Measurements from ENCODE around the gene KLF3. TPM values are rescaled to one million over a fixed set of nuclear protein-coding genes. Genes with fewer than 3 reads are reported as not detected.

Gene KLF3
- total RNA-seq, 1 donor from 2014 or later, result 1.0 TPM

DNA sequence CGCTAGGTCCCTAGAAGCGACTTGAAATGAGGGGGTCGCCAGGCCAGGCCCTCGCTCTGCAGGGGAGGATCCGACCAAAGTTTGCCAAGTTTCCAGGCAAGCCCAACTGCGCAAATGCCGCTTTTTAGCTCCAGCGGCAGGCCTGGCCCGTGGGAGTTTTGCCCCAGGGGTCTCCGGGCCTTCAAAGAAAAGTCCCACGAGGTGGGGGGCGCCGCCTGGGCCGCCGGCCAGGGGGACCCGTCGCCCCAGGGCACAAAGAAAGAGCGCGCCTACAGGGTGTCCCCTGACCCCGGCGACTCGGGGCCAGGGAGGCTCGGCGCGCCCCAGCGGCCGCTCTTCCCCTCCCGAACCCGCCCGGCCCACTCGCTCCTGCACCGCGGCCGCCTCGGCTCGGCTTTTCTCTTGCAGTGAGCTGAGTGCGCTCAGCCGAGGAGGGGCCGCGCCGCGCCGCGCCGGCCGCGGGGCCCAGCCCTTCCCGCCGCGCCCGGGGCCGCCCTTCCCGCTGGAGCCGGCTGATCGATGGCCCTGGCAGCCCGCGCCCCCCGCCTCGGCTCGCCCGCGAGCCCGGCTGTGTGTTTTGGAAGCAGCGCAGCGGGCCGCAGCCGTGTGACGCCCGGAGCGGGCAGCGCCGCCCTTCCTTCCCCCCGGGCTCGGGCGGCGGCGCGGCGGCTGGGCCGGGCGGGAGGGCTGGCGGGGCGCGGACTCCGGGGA lies 754 bp upstream of the KLF3 start:
- Mint-ChIP-seq H3K4me3 (peak overlapping the region; percentile 76), H3K27me3 (peaks cover 52% of the 10 kb centered on the region), H3K27ac (peak overlapping the region; percentile 20), H3K9me3 (peaks cover 7% of the 10 kb centered on the region), H3K36me3 (ENCODE audit: low read depth) (peaks cover 2% of the 10 kb centered on the region), H3K4me1 (peaks cover 41% of the 10 kb centered on the region)
- DNase-seq, result peak; percentile 71
- intact Hi-C loops (cut with micrococcal nuclease), result loop anchor here (10.0 kb wide), 1 partner anchor 978 kb away; the partner anchor contains the start of gene RELL1

DNA sequence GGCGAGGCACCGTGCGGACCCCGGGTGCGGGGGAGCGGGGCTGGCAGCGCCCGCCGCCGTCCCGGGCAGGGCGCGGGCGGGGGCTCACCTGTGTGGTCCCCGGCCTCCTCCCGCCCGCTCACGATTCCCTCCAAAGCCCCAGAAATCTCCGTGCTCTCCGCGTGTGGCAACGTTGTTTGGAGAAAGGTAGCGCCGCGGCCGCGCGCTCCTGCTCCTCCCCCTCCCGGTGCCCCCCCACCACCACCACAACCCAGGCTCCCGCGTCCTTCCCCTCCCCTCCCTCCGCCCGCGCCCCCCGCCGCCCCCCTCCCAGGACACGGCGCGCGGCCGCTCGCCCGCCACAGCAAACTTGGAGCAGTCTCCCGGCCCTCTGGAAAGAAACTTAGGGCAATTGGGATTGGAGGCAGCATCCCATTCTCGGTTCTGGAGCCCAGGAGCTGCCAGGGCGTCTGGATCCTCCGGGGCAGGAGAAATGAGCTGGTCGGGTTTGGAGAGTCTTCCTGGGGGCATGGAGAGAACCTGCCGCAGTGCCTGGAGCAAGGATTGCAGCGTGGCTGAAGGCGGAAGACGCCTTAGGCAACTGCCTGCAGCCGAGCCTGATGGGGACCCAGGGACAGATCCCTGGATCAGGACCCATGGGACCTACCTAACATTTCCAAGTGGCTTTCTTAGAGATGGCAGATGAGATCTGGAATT lies 855 bp downstream of the KLF3 start:
- Mint-ChIP-seq H3K27ac (peak overlapping the region; percentile 65), H3K9me3 (peaks cover 7% of the 10 kb centered on the region), H3K36me3 (ENCODE audit: low read depth) (peaks cover 2% of the 10 kb centered on the region), H3K4me3 (peak overlapping the region; percentile 75), H3K27me3 (peaks cover 45% of the 10 kb centered on the region), H3K4me1 (peaks cover 40% of the 10 kb centered on the region)
- intact Hi-C loops (cut with micrococcal nuclease), result loop anchor here (5.0 to 10.0 kb wide), 4 partner anchors 143 to 980 kb away; partner anchors contain the start of gene RELL1
- DNase-seq, result peak; percentile 75

- DNase-seq, result no peak
- Mint-ChIP-seq H3K9me3 (peaks cover 5% of the 10 kb centered on the region), H3K4me3 (peak overlapping the region; percentile 75), H3K36me3 (ENCODE audit: low read depth) (peaks cover 4% of the 10 kb centered on the region), H3K27me3 (peaks cover 45% of the 10 kb centered on the region), H3K27ac (no peak overlapping the region), H3K4me1 (peaks cover 48% of the 10 kb centered on the region)
- intact Hi-C loops (cut with micrococcal nuclease), result loop anchor here (2.0 to 10.0 kb wide), 5 partner anchors 143 to 981 kb away; partner anchors contain the start of gene RELL1
These were observed 1.8 kb downstream of the KLF3 start for GRCh38 chr4:38665551-38666411.

DNA sequence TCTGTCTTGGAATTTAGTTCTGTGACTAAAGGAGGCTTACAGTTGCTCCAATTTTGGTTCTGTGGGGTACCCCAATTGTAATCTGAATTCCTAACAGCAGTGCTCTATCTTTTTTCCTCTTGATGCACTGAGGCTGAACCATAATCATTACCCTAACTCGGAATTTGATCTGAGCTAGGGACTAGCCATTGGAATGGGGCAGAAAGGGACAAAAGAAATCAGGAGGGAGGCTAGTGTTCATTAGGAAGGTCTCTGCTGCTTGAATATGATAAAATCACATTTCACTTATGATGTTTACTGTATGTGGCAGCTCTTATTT lies 2.7 kb downstream of the KLF3 start:
- peak overlapping the region; percentile 75 for H3K4me3 Mint-ChIP-seq
- DNase-seq, result no peak
- H3K9me3 Mint-ChIP-seq, result no peaks in the 10 kb centered on the region
- intact Hi-C loops (cut with micrococcal nuclease), result loop anchor here (2.0 to 10.0 kb wide), 5 partner anchors 144 to 982 kb away; partner anchors contain the start of gene RELL1
- peaks cover 38% of the 10 kb centered on the region for H3K27me3 Mint-ChIP-seq
- H3K36me3 Mint-ChIP-seq (ENCODE audit: low read depth), result peaks cover 4% of the 10 kb centered on the region
- H3K27ac Mint-ChIP-seq, result no peak overlapping the region
- H3K4me1 Mint-ChIP-seq, result peaks cover 54% of the 10 kb centered on the region

DNA sequence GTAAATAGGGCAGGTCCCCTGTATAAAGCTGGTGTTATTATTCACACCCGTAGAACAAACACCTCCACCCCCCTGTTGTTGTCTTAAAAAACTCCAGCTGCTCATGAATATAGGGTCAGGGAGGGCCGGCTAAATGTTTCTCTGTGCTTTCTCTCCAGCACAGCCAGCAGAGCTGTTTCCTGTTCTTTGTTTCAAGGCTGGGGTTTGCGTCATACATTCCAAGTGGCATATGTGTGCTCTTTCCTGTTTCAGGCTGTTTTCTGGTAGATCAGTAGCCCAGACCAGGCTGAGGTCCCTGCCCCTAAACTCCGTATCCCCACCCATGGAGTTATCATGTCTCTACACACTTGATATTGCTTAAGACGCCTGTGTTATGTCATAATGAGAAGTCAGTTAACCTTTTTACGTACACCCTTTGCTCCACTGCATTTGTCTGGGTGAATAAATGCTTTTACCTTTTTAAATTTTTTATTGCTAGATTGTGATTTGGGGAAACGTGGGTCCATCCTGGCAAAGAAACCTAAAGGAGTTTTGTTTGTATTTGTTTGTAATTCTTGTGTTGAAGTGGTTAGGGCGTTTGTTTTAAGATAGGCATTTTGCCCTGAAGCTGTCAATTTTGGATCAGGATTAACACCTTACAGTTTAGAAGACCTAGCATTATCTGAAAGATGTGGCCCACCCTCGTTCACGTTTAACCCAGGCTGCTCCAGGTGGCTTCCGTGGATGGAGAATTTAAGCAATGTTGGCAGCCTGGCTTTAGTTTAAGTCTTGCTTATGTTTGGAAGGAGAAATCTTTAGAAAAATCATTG lies 3.3 kb downstream of the KLF3 start:
- peaks cover 2% of the 10 kb centered on the region for H3K36me3 Mint-ChIP-seq (ENCODE audit: low read depth)
- H3K27ac Mint-ChIP-seq, result no peak overlapping the region
- intact Hi-C loops (cut with micrococcal nuclease), result loop anchor here (2.0 to 10.0 kb wide), 5 partner anchors 145 to 982 kb away; partner anchors contain the start of gene RELL1
- H3K9me3 Mint-ChIP-seq, result no peaks in the 10 kb centered on the region
- H3K27me3 Mint-ChIP-seq, result peaks cover 32% of the 10 kb centered on the region
- peak; percentile 85 for DNase-seq
- H3K4me1 Mint-ChIP-seq, result peaks cover 54% of the 10 kb centered on the region
- peak overlapping the region; percentile 75 for H3K4me3 Mint-ChIP-seq

DNA sequence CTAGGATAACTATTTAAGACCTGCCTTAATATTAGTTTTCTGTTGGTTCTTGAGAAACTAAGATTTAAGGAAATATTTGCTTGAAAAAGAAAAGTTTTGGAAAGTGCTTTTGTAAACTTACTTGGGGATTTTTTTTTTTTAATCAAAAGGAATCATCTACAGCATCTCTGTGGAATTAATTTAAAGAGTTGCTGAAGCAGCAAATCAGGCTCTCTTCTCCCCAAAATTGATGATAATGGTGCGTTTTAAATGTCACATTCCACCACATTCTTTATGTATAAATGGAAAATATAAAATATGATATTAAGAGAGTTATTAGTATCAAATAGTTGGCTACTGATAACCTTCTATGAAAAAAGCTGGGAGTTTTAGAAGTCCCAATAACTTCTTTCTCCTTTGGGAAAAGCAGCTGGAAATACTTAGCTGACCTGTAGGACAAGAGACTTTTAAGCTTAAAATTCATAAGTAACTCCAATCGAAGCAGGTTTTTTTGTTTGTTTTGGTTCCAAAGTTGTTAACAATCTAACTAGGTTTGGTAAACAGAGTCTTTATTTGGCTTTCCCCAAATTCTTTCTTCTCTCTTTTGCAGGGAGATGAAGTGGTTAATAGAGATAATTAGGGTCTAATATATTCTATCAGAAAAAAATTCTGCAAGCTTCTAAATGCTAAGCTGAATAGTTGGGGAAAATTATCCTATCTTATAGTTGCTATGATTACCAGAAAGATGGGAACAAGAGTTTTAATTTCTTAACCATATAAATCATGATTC lies 4.4 kb downstream of the KLF3 start:
- H3K36me3 Mint-ChIP-seq (ENCODE audit: low read depth), result peaks cover 2% of the 10 kb centered on the region
- H3K4me3 Mint-ChIP-seq, result no peak overlapping the region
- intact Hi-C loops (cut with micrococcal nuclease), result loop anchor here (5.0 to 10.0 kb wide), 4 partner anchors 146 to 984 kb away; partner anchors contain the start of gene RELL1
- no peak overlapping the region for H3K27ac Mint-ChIP-seq
- no peak for DNase-seq
- H3K27me3 Mint-ChIP-seq, result peaks cover 29% of the 10 kb centered on the region
- H3K4me1 Mint-ChIP-seq, result peaks cover 62% of the 10 kb centered on the region
- H3K9me3 Mint-ChIP-seq, result no peaks in the 10 kb centered on the region

DNA sequence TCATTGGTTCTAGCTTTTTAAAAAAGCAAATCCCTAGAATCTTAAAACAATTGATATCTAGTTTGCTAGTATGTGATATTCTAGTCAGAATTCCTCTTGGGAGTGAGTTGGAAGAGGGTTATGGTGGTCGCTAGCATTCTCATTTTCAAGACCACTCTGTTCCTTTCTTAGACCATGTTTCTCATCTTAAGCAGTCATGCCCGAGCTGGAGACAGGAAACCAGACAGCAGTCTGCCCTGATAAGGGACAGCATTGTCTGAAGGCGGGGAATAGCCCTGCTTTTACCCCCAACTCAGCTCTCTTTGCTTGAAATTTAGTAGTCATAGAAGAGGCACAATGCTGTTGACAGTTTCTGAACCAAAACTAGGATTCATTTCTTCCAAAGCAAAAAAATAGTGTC lies 5.2 kb downstream of the KLF3 start:
- intact Hi-C loops (cut with micrococcal nuclease), result loop anchor here (5.0 to 10.0 kb wide), 4 partner anchors 147 to 984 kb away; partner anchors contain the start of gene RELL1
- peaks cover 2% of the 10 kb centered on the region for H3K36me3 Mint-ChIP-seq (ENCODE audit: low read depth)
- H3K27ac Mint-ChIP-seq, result no peak overlapping the region
- no peak for DNase-seq
- H3K4me1 Mint-ChIP-seq, result peaks cover 71% of the 10 kb centered on the region
- H3K4me3 Mint-ChIP-seq, result no peak overlapping the region
- no peaks in the 10 kb centered on the region for H3K9me3 Mint-ChIP-seq
- peaks cover 29% of the 10 kb centered on the region for H3K27me3 Mint-ChIP-seq

- intact Hi-C loops (cut with micrococcal nuclease), result no loop called here
- no peak overlapping the region for H3K27ac Mint-ChIP-seq
- peak overlapping the region; percentile 12 for H3K4me3 Mint-ChIP-seq
- H3K27me3 Mint-ChIP-seq, result peaks cover 28% of the 10 kb centered on the region
- peaks cover 76% of the 10 kb centered on the region for H3K4me1 Mint-ChIP-seq
- peaks cover 2% of the 10 kb centered on the region for H3K36me3 Mint-ChIP-seq (ENCODE audit: low read depth)
- no peaks in the 10 kb centered on the region for H3K9me3 Mint-ChIP-seq
- no peak for DNase-seq
These were observed 6.3 kb downstream of the KLF3 start for GRCh38 chr4:38670109-38670901.

DNA sequence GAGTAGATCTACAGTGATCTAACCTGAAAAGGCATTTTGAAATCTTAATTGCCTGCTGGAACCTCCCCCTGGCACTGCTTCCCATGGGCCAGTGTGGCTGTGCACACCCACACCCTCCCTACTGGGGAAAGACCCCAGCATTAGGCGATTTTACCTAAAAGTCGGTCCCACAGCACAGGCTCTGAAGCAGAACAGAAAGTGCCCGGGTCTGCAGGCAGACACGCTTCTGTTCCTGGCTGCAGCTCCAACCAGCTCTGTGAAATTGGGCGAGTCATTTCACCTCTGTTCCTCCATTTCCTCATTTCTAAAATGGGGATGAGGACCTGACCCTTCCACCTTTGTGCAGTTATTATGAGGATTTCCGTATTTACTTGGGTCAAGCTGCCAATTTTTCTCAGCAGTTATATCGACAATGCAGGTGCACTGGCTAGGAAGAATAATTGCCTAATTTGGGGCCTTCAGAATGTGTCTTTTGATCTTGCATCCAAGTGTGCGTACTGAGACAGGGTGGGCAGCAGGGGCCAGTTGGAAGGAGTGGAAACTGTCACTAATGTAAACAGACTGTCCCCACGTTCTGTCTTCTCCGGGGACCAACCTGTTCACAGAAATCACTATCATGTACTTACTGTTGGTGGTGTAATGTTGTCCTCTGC lies 7.1 kb downstream of the KLF3 start:
- Mint-ChIP-seq H3K9me3 (no peaks in the 10 kb centered on the region), H3K4me1 (peaks cover 75% of the 10 kb centered on the region), H3K27ac (no peak overlapping the region), H3K4me3 (peak overlapping the region; percentile 24), H3K36me3 (ENCODE audit: low read depth) (peaks cover 2% of the 10 kb centered on the region), H3K27me3 (peaks cover 22% of the 10 kb centered on the region)
- intact Hi-C loops (cut with micrococcal nuclease), result no loop called here
- DNase-seq, result no peak

DNA sequence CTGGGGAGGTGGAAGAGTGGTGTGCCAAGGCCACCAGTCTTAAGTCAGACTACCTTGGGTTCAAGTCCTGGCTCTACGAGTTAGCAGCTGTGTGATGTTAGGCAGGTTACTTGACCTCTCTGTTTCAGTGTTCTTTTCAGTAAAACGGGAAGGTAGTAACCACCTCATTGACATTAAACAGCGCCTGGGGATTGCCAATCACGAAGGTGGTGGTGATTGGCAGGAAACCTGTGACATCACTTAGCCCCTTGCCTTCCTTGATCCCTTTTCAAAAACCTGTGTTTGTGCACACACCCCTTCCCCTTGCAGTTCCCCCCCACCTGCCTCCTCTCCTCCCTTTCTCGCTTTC lies 7.6 kb downstream of the KLF3 start:
- Mint-ChIP-seq H3K4me1 (peaks cover 72% of the 10 kb centered on the region), H3K27me3 (peaks cover 19% of the 10 kb centered on the region), H3K9me3 (no peaks in the 10 kb centered on the region), H3K4me3 (peak overlapping the region; percentile 6), H3K36me3 (ENCODE audit: low read depth) (peaks cover 2% of the 10 kb centered on the region), H3K27ac (no peak overlapping the region)
- intact Hi-C loops (cut with micrococcal nuclease), result no loop called here
- DNase-seq, result no peak

- Mint-ChIP-seq H3K36me3 (ENCODE audit: low read depth) (peaks cover 2% of the 10 kb centered on the region), H3K27ac (peak overlapping the region; percentile 25), H3K4me1 (peaks cover 68% of the 10 kb centered on the region), H3K27me3 (peaks cover 18% of the 10 kb centered on the region), H3K4me3 (peak overlapping the region; percentile 17), H3K9me3 (no peaks in the 10 kb centered on the region)
- no peak for DNase-seq
- intact Hi-C loops (cut with micrococcal nuclease), result no loop called here
These were observed 8.0 kb downstream of the KLF3 start for GRCh38 chr4:38672074-38672396.
